RCC 7860 (cell line): ENCODE data around the gene HAUS5.
A peak's percentile ranks its signal among the peaks of the same experiment; 100 is the strongest.
"Not testable (repeated sequence)": the region's sequence is repeated elsewhere in the genome, so short reads cannot be mapped to it uniquely, and the experiment has no call there.

ENCODE experiments used
- DNase-seq: peaks from one replicate; pipeline ENCODE4 v3.0.0-alpha.2; 2015; ENCODE audit warnings: low spot score
- FAIRE-seq: peaks from 2 replicates; lab custom pipeline; 2012; peaks lifted over from hg19 to GRCh38; lab: Jason Lieb, UNC

Gene HAUS5

GRCh38 chr19:35642312-35642711 is 29.8 kb downstream of the HAUS5 start:
- FAIRE-seq (no peak), DNase-seq (no peak)

GRCh38 chr19:35642798-35643254 is 30.3 kb downstream of the HAUS5 start:
- DNase-seq (no peak), FAIRE-seq (no peak)

DNA sequence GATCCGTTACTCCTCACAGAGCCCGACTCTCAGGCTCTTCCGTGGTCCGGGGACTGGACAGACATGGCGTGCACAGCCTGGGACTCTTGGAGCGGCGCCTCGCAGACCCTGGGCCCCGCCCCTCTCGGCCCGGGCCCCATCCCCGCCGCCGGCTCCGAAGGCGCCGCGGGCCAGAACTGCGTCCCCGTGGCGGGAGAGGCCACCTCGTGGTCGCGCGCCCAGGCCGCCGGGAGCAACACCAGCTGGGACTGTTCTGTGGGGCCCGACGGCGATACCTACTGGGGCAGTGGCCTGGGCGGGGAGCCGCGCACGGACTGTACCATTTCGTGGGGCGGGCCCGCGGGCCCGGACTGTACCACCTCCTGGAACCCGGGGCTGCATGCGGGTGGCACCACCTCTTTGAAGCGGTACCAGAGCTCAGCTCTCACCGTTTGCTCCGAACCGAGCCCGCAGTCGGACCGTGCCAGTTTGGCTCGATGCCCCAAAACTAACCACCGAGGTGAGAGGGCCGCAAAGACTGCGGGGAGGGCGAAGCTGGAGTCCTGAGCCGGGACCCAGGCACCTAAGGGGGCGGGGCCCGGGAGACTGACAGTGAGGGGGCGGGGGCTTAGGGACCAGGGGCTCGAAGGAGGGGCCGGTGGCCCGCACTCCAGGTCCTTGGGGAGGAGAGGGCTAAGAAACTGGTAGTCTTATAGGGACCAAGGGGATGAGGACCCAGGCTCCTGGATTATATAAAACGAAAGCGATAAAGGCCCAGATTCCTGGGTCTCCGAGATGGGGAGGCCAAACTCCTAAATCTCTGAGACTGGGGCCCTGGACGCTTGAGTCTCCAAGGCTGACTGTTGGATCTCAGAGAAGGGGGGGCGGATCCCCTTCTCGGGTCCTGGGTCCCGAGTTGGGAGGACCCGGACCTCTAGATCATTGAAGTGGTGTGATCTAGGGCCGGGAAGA is 31.0 kb downstream of the HAUS5 start:
- no peak for FAIRE-seq
- DNase-seq = peak; percentile 40

GRCh38 chr19:35644206-35644986 is 31.9 kb downstream of the HAUS5 start:
- DNase-seq = peak; percentile 53
- no peak for FAIRE-seq

DNA sequence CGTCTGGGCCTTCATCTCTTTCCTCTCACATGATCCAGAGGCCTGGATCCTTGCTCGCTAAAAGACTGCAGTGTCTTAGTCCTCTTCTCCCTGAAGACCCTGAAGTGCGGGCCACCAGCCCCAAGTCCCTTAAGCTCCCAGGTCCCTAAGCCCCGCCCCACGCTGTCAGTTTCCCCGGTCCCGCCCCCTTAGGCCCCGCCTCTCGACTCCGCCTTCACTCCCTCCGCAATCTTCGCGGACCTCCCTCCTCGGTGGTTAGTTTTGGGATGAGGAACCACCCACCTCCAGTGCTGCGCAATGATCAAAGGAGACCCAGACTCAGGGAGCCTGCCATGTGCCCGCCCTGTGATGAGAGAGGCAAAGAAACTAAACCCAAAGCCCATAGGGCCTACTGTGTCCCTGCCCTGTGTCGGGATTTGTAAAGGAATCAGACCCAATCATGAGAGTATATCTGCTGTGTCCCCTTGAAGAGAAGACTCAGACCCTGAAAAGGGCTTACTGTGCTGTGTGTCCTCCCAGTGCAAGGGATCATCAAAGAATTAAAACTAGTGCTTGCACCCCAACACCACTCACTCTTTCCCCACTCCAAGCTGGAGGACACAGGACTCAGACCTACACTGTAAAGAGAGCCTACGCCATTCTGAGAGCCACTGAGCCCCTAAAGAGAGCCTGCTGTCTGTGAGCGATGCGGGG is 32.6 kb downstream of the HAUS5 start:
- FAIRE-seq (no peak), DNase-seq (no peak)

- no peak for FAIRE-seq
- DNase-seq = no peak
Observed at GRCh38 chr19:35645680-35646511, 33.4 kb downstream of the HAUS5 start.

GRCh38 chr19:35648017-35648961 is 35.8 kb downstream of the HAUS5 start, which contains the start of gene COX6B1:
Gene COX6B1, plus strand, starts transcription at chr19:35648323. Its CDS starts 2,921 bp downstream, at chr19:35651244.
- peak; percentile 85 for FAIRE-seq
- peak; percentile 91 for DNase-seq

DNA sequence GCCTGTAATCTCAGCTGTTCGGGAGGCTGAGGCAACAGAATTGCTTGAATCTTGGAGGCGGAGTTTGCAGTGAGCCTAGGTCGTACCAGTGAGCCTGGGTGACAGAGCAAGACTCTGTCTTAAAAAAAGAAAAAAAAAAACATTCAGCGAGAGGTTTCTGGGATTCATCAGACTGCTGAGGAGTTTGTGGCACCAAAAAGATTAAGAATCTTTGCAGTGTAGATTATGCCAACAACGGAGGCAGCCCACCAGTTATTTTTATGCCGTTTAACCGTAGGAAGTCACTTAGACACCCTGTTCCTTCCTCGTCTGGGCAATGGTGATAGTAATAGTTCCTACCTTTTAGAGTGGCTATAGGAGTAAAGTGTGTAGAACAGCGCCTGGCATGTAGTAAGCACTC is 38.0 kb downstream of the HAUS5 start:
- no peak for FAIRE-seq
- DNase-seq = no peak

- DNase-seq, FAIRE-seq: not testable (repeated sequence)
Observed at GRCh38 chr19:35654828-35655227, 42.3 kb downstream of the HAUS5 start.

- FAIRE-seq = no peak
- no peak for DNase-seq
Observed at GRCh38 chr19:35655600-35655999, 43.1 kb downstream of the HAUS5 start.

GRCh38 chr19:35656700-35657099 is 44.2 kb downstream of the HAUS5 start:
- DNase-seq (no peak), FAIRE-seq (no peak)

DNA sequence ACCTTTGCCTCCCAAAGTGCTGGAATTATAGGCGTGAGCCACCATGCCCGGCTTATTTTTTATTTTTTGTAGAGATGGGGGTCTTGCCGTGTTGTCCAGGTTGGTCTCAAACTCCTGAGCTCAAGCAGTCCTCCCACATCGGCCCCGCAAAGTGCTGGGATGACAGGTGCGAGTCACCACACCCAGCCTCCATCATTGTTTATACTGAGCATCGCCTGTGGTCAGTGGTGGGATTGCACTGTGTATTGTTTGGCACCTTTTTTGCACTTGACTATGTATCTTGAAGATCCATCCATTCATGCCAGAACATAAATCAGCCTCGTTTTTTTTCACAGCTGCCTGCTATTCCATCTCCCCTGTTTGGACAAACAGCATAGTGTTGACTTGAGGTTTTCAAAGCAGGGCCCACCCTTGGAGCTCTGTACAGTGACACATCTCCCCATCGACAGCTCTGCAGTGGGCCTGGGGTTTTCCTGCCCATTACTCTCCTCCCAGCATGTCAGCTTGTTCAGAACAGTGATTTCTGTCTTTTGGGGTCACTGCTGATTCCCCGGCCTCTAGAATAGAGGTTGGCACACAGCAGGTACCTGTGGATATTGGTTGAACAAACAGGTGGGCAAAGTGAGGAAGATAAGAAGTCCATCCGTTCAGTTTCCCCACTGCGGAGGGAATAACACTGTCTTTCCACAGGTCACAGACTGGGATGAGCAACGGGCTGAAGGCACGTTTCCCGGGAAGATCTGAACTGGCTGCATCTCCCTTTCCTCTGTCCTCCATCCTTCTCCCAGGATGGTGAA is 45.6 kb downstream of the HAUS5 start:
- FAIRE-seq (no peak), DNase-seq (no peak)

DNA sequence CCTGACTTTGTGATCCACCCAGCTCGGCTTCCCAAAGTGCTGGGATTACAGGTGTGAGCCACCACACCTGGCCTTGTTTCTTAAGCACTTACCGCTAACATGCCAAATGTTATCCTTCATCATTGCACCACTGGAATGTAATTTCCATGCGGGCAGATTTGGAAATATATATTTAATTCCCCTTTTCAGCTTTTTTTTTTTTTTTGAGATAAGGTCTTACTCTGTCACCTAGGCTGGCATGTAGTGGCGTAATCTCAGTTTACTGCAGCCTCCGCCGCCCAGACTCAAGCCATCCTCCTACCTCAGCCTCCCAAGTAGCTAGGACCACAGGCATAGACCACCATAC is 49.4 kb downstream of the HAUS5 start:
- no peak for DNase-seq
- no peak for FAIRE-seq

DNA sequence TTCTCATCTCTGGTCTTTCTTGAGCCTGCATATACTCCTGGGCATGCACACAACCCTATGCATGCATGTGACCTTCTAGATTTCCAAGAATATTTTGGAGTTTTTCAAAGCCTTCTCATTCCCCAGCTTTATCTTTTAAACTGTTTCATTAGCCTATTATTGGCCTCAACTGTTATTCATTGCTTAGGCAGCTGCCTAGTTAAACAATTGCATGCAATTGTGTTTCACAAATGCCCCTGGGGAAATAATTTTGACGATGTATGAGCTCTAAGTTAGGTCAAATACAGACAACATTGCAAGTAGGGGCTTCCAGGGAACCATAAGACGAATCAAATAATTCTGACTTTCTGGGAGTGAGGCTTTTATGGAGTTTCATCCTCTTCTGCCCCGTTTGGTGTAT is 51.4 kb downstream of the HAUS5 start:
- DNase-seq (no peak), FAIRE-seq (no peak)

- FAIRE-seq = no peak
- DNase-seq = no peak
Observed at GRCh38 chr19:35665157-35665556, 52.6 kb downstream of the HAUS5 start.

GRCh38 chr19:35665604-35666003 is 53.1 kb downstream of the HAUS5 start:
- no peak for DNase-seq
- FAIRE-seq = no peak

- FAIRE-seq (no peak), DNase-seq (no peak)
Observed at GRCh38 chr19:35666251-35666913, 53.8 kb downstream of the HAUS5 start, which contains the start of gene UPK1A. Gene UPK1A, plus strand, starts transcription at chr19:35666517. Its CDS starts 296 bp downstream, at chr19:35666813.

DNA sequence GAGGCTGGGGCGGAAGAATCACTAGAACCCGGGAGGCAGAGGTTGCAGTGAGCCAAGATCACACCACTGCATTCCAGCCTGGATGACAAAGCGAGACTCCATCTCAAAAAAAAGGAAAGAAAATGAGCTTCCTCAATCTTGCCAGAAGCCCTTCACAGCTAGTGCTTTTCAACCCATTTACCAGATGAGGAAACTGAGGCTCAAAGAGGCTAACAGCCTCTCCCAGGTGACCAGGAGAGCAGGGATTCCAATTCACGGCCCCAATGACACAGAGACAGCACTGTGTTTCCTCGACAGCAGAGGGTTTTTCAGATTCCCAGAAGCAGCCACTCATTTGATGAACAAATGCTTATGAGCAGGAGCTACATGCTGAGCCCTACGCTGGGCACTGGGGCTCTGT is 57.0 kb downstream of the HAUS5 start:
- FAIRE-seq = no peak
- DNase-seq = no peak
